Aorta (tissue), 5 donors: ENCODE data around the gene PDE8A. TPM values are rescaled to one million over a fixed set of nuclear protein-coding genes. Genes with fewer than 3 reads are reported as not detected.
A peak's percentile ranks its signal among the peaks of the same experiment; 100 is the strongest.

ENCODE experiments used
- ATAC-seq: fragments of 200-7000 bp; cut with Tn5 transposase; one replicate; pipeline ENCODE4 v1.9.1; 2022; ENCODE audit warnings: moderate library complexity; ENCODE audit not compliant: low FRiP score
- DNase-seq, 2 donors: peaks; one replicate each; pipeline ENCODE4 v3.0.0-alpha.2; 2020
- H3K27ac ChIP-seq, 2 donors: one replicate each; pipeline ENCODE4 v1.5.1; 2013; ENCODE audit warnings: low read length in 2 of 2, mild to moderate bottlenecking in 2 of 2, moderate library complexity in 2 of 2, control low read depth in 1 of 2, inconsistent platforms in 1 of 2, low read depth in 1 of 2
- H3K27me3 ChIP-seq, 2 donors: one replicate each; pipeline ENCODE4 v1.6.1; 2013; ENCODE audit warnings: control low read depth in 1 of 2, low read length in 1 of 2, mild to moderate bottlenecking in 1 of 2, moderate library complexity in 1 of 2; ENCODE audit not compliant: insufficient read depth in 2 of 2, control insufficient read depth in 1 of 2
- H3K36me3 ChIP-seq, 2 donors: one replicate each; pipeline ENCODE4 v1.6.1; 2013; ENCODE audit warnings: control low read depth in 1 of 2, low read length in 1 of 2, mild to moderate bottlenecking in 1 of 2; ENCODE audit not compliant: insufficient read depth in 2 of 2, control insufficient read depth in 1 of 2
- H3K4me1 ChIP-seq, 2 donors: one replicate each; pipeline ENCODE4 v1.6.1; 2013; ENCODE audit warnings: low read length in 2 of 2, control low read depth in 1 of 2, mild to moderate bottlenecking in 1 of 2, moderate library complexity in 1 of 2; ENCODE audit not compliant: insufficient read depth in 2 of 2, control insufficient read depth in 1 of 2
- H3K4me3 ChIP-seq, 2 donors: one replicate each; pipeline ENCODE4 v1.5.1; 2013; ENCODE audit warnings: low read length in 2 of 2, control low read depth in 1 of 2, mild to moderate bottlenecking in 1 of 2
- H3K9me3 ChIP-seq: one replicate; pipeline ENCODE4 v1.6.1; 2013; ENCODE audit warnings: mild to moderate bottlenecking, low read length; ENCODE audit not compliant: control insufficient read depth
- WGBS, 2 donors: extraction: QIAGEN DNeasy Blood & Tissue Kit; methylation state at CpG; one replicate each; pipeline ENCODE4 v1.1.7; 2013; 5-methylcytosine and 5-hydroxymethylcytosine counted together
- intact Hi-C, 2 donors: fragments of 100-400 bp; cut with DNase I; formaldehyde crosslinking; loops; one replicate each; pipeline versions ENCODE4 v1.14.2 to v1.15.0; 2022
- polyA plus RNA-seq, 2 donors: library from polyadenylated mRNA; stranded (reverse); fragments of 200-250 nt; gene quantifications; one replicate each; pipeline ENCODE4 v1.2.3, GENCODE V29; 2013
- total RNA-seq, 2 donors: library from RNA; stranded (reverse); fragmentation: NEBNext Ultra II Directional; extraction: Animal tissue kit (Norgen Biotek cat#: 25700); gene quantifications; one replicate each; pipeline ENCODE4 v1.2.1, GENCODE V29; 2021
- donor health status: healthy with polysubstance abuse.
- donor health status: Bipolar disorder and iron deficiency.
- donor health status: DM: no; HTN: no; CAD: no.
- donor health status: DM: no; HTN: no; CAD: no.
- donor health status: DM: yes; HTN: yes; CAD: no.

The PDE8A gene
- total and polyA plus RNA-seq, 4 donors: 8.5 to 71.1 (median 46.6) TPM

DNA sequence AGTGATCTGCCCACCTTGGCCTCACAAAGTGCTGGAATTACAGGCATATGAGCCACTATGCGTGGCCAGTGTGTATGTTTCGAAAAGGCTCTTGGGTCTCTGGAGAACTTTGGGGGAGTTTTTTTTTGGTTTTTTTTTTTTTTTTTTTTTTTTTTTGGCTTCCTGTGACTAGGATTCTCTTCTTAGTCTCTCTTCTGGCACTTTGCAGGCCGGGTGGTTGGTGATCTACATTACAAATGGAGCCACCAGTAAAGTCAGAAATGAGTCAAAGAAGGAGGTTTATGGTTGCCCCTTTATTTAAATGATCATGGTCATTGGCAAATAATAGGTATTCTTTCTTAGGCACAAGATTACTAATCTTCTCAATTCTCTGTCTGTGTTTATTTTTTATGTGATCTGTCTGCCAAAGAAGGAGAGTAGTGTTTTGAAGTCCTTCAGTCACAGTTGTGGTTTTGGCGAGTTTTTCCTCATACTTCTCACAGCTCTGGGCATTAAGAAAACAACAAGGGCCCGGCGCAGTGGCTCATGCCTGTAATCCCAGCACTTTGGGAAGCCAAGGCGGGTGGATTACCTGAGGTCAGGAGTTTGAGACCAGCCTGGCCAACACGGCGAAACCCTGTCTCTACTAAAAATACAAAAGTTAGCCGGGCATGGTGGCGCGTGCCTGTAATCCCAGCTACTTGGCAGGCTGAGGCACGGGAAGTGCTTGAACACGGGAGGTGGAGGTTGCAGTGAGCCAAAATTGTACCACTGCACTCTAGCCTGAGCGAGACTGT lies 38.3 kb downstream of the PDE8A start:
- ATAC-seq (no peak), DNase-seq (no peak)
- no peak overlapping the region for H3K4me3 ChIP-seq
- peaks cover 0 to 4% of the 10 kb centered on the region in 2 donors for H3K4me1 ChIP-seq
- 40 to 46% methylated on average over 15 of the region's 15 CpGs for WGBS, 2 donors
- no peaks in the 10 kb centered on the region for H3K27me3 ChIP-seq
- no peaks in the 10 kb centered on the region for H3K36me3 ChIP-seq
- no peaks in the 10 kb centered on the region for H3K9me3 ChIP-seq
- H3K27ac ChIP-seq: no peak overlapping the region
- intact Hi-C loops: no loop called here

- H3K9me3 ChIP-seq: no peaks in the 10 kb centered on the region
- no peaks in the 10 kb centered on the region for H3K27me3 ChIP-seq
- intact Hi-C loops: no loop called here
- DNase-seq (no peak), ATAC-seq (no peak)
- H3K36me3 ChIP-seq: no peaks in the 10 kb centered on the region
- H3K4me3 ChIP-seq: no peak overlapping the region
- whole genome bisulfite sequencing, 2 donors: 97 to 98% methylated on average over 3 of the region's 3 CpGs
- H3K4me1 ChIP-seq: peaks cover 0 to 10% of the 10 kb centered on the region in 2 donors
- H3K27ac ChIP-seq: no peak overlapping the region
Measured at GRCh38 chr15:85021409-85021808, 39.8 kb downstream of the PDE8A start.

GRCh38 chr15:85022860-85023403 lies 41.3 kb downstream of the PDE8A start:
- 85 to 96% methylated on average over 6 of the region's 6 CpGs for WGBS, 2 donors
- H3K27me3 ChIP-seq: no peaks in the 10 kb centered on the region
- H3K9me3 ChIP-seq: no peaks in the 10 kb centered on the region
- DNase-seq (no peak), ATAC-seq (no peak)
- H3K4me3 ChIP-seq: no peak overlapping the region
- H3K4me1 ChIP-seq: peaks cover 0 to 13% of the 10 kb centered on the region in 2 donors
- intact Hi-C loops: no loop called here
- no peak overlapping the region for H3K27ac ChIP-seq
- H3K36me3 ChIP-seq: no peaks in the 10 kb centered on the region

DNA sequence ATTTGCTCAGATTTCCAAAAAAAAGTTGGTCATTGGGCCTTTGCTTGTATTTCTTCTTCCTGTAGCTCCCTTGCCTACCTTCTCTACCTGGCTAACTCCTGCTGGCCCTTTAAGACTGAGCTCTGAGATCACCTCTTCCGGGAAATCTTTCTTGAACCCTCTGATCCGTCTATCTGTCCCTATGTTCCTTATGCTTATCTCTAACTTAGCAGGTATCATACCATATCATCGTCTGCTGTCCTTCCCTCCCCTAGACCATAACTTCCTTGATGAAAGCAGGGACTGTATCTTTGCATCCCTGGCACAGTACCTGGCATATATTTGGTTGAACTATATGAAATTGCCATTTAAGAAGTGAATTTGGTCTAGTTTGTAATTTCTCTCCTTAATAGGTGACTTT lies 42.3 kb downstream of the PDE8A start:
- peaks cover 0 to 13% of the 10 kb centered on the region in 2 donors for H3K4me1 ChIP-seq
- H3K27ac ChIP-seq: no peak overlapping the region
- no peaks in the 10 kb centered on the region for H3K9me3 ChIP-seq
- H3K27me3 ChIP-seq: no peaks in the 10 kb centered on the region
- no peak for ATAC-seq
- no peaks in the 10 kb centered on the region for H3K36me3 ChIP-seq
- intact Hi-C loops: no loop called here
- DNase-seq: no peak
- 94 to 96% methylated on average over 3 of the region's 3 CpGs for WGBS, 2 donors
- H3K4me3 ChIP-seq: no peak overlapping the region

DNA sequence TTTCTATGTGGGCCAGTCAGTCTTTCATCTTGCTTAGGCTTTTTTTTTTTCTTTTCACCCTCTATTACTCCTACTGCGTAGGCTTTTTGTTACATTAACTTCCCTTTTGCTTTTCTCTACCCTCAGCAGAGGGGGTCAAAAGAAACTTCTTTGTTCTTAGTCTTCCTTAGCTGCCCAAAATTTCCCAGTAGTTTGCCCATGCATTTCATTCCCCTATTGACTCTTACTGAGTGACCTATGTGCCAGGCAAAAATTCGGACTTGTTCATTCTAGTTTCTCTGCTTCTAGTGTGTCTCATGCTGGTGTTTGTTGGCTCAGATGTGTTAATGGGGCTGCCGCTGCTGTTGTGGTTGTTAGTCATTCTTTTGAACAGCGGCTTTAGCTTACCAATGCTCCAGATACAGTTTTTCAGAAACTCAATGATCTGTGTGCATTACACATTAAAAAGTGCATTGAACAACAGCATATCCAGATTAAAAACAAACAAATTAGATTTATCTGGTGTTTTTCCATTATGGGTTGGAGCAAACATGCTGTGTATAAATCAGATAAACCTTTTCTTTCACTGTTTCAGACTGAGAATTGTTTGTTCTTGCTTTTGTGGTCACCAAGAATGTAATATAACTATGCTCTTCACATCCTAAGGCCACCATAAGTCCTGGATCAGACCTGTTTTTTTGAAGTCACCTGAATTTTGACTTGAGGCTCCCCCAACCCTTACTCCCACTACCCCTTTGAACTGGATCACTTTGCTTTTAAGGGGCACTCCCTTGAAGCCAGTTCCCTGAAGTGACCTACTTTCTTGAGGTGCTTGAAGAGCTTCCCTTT lies 43.1 kb downstream of the PDE8A start:
- H3K27me3 ChIP-seq: no peaks in the 10 kb centered on the region
- no peaks in the 10 kb centered on the region for H3K9me3 ChIP-seq
- WGBS, 2 donors: 38 to 39% methylated on average over 4 of the region's 4 CpGs
- H3K4me3 ChIP-seq: no peak overlapping the region
- ATAC-seq: peak; percentile 42
- intact Hi-C loops: no loop called here
- no peak overlapping the region for H3K27ac ChIP-seq
- peaks cover 0 to 13% of the 10 kb centered on the region in 2 donors for H3K4me1 ChIP-seq
- DNase-seq: no peak
- no peaks in the 10 kb centered on the region for H3K36me3 ChIP-seq

DNA sequence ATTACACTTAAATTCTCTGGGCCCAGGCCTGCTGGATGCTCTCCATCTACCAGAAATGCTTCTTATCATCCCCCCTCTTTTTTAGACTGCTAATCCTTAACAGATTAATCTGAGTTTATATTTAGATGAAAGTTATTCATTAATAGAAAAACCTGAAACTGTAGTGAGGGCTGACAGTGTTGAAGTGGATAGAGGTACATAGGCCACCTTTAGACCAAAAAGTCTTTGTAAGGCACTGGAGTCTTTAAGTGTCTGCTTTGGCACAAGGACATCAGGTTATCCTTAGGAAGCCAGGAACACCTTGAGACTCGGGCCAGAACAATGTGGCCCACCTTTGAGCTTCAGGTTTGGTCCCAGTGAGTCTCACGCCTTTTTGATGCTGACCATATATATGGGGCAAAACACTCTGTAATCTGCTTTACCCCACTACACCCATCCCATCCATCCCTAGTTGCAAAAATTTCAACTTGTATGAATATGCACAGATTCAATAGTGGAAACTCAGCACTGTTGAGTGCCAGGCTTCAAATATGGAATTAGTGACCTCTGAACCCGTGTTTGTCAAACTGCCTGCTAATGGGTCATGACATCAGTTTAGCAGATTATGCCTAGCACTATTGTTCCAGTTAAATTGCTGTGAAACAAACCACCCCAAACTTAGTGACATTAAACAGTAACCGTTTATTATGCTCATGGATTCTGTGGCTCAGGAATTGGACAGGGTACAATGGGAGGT lies 44.0 kb downstream of the PDE8A start:
- intact Hi-C loops: no loop called here
- H3K36me3 ChIP-seq: no peaks in the 10 kb centered on the region
- no peak for ATAC-seq
- H3K4me1 ChIP-seq: peaks cover 0 to 13% of the 10 kb centered on the region in 2 donors
- DNase-seq: no peak
- H3K27me3 ChIP-seq: no peaks in the 10 kb centered on the region
- H3K27ac ChIP-seq: no peak overlapping the region
- 72 to 76% methylated on average over 4 of the region's 4 CpGs for WGBS, 2 donors
- no peak overlapping the region for H3K4me3 ChIP-seq
- H3K9me3 ChIP-seq: no peaks in the 10 kb centered on the region

- ATAC-seq: no peak
- peaks cover 0 to 13% of the 10 kb centered on the region in 2 donors for H3K4me1 ChIP-seq
- intact Hi-C loops: no loop called here
Measured at GRCh38 chr15:85026304-85027032, 44.8 kb downstream of the PDE8A start.

DNA sequence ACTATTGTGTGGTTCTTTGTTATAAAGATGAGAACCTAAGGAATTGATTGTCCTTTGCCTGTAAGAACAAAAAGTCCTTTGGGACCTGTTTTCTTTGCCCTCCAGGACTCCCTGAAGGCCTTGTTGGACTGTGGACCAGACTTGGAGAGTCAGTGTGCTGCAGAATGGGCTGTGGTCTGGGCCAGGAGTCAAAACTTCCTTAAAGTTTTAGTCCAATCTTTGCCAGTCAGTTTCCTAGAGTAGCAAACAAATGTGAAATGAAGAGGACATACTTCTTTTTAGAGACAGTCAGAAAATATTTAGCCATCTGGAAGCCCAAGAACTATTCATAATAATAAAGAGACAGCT lies 45.4 kb downstream of the PDE8A start:
- intact Hi-C loops: no loop called here
- Histone ChIP-seq H3K4me3 (no peak overlapping the region), H3K27ac (peak overlapping the region in 1 of 2 donors; percentile 68), H3K4me1 (peaks cover 0 to 13% of the 10 kb centered on the region in 2 donors), H3K9me3 (no peaks in the 10 kb centered on the region), H3K36me3 (no peaks in the 10 kb centered on the region), H3K27me3 (no peaks in the 10 kb centered on the region)
- no peak for DNase-seq
- ATAC-seq: no peak

More at GRCh38 chr15:85026304-85027032, 44.8 kb downstream of the PDE8A start:
- Histone ChIP-seq H3K4me3 (no peak overlapping the region), H3K27ac (peak overlapping the region in 1 of 2 donors; percentile 71), H3K27me3 (no peaks in the 10 kb centered on the region), H3K36me3 (no peaks in the 10 kb centered on the region), H3K9me3 (no peaks in the 10 kb centered on the region)
- 15 to 20% methylated on average over 2 of the region's 2 CpGs for WGBS, 2 donors
- DNase-seq: no peak
